GM23338 (cell line): ENCODE results near the gene CAPZB. TPM values are rescaled to one million over a fixed set of nuclear protein-coding genes. Genes with fewer than 3 reads are reported as not detected.

Source experiments
- ATAC-seq: fragments of 200-7000 bp; cut with Tn5 transposase; 3 replicates; pipeline ENCODE4 v1.9.1; 2020
- DNase-seq: peaks from one replicate; pipeline ENCODE4 v3.0.0-alpha.2; 2015; ENCODE audit warnings: low spot score
- H2AFZ ChIP-seq: fragments of 200-600 bp; sonication (generic); 2 replicates; pipeline ENCODE4 v1.8.0; 2016; ENCODE audit warnings: antibody characterized with exemption, mild to moderate bottlenecking, moderate library complexity
- H3F3A ChIP-seq: fragments of 200-600 bp; sonication (generic); replicated peaks from 2 replicates; pipeline ENCODE4 v1.8.0; 2017; ENCODE audit warnings: antibody characterized with exemption, mixed run types, low read depth
- H3K27ac ChIP-seq: fragments of 200-600 bp; sonication (generic); 2 replicates; pipeline ENCODE4 v1.6.1; 2016; ENCODE audit warnings: low read depth
- H3K27me3 ChIP-seq: fragments of 200-600 bp; sonication (generic); 2 replicates; pipeline ENCODE4 v1.8.0; 2016; ENCODE audit warnings: mild to moderate bottlenecking, mixed run types, moderate library complexity; ENCODE audit not compliant: insufficient read depth
- H3K36me3 ChIP-seq: fragments of 200-600 bp; sonication (generic); 2 replicates; pipeline ENCODE4 v1.8.0; 2016; ENCODE audit warnings: mild to moderate bottlenecking; ENCODE audit not compliant: insufficient read depth
- H3K4me1 ChIP-seq: fragments of 200-600 bp; sonication (generic); 2 replicates; pipeline ENCODE4 v1.8.0; 2016; ENCODE audit warnings: mild to moderate bottlenecking, moderate library complexity; ENCODE audit not compliant: insufficient read depth
- H3K4me2 ChIP-seq: fragments of 200-600 bp; sonication (generic); 2 replicates; pipeline ENCODE4 v1.7.1; 2017; ENCODE audit warnings: mixed run types
- H3K4me3 ChIP-seq: fragments of 200-600 bp; sonication (generic); 2 replicates; pipeline ENCODE4 v1.6.1; 2016; ENCODE audit warnings: mixed run types
- H3K79me2 ChIP-seq: fragments of 200-600 bp; sonication (generic); replicated peaks from 2 replicates; pipeline ENCODE4 v1.8.0; 2017; ENCODE audit warnings: mild to moderate bottlenecking; ENCODE audit not compliant: insufficient read depth
- H3K9me2 ChIP-seq: fragments of 200-600 bp; sonication (generic); 2 replicates; pipeline ENCODE4 v1.8.0; 2017; ENCODE audit not compliant: insufficient read depth
- H4K20me1 ChIP-seq: fragments of 200-600 bp; sonication (generic); replicated peaks from 2 replicates; pipeline ENCODE4 v1.8.0; 2017; ENCODE audit warnings: mild to moderate bottlenecking; ENCODE audit not compliant: insufficient read depth
- H3K27ac Mint-ChIP-seq: 2 replicates; pipeline ENCODE4 v1.8.0; 2020; ENCODE audit warnings: inconsistent platforms, mild to moderate bottlenecking, moderate library complexity, mixed read lengths
- H3K27me3 Mint-ChIP-seq: 3 replicates; pipeline ENCODE4 v1.8.0; 2022; ENCODE audit warnings: low read depth, mild to moderate bottlenecking, moderate library complexity, mixed read lengths, inconsistent platforms; ENCODE audit not compliant: insufficient read depth, poor library complexity
- H3K36me3 Mint-ChIP-seq: 3 replicates; pipeline ENCODE4 v1.8.0; 2021; ENCODE audit warnings: low read depth, mild to moderate bottlenecking, inconsistent platforms, moderate library complexity, mixed read lengths
- H3K4me1 Mint-ChIP-seq: 3 replicates; pipeline ENCODE4 v1.8.0; 2020; ENCODE audit warnings: mild to moderate bottlenecking, inconsistent platforms, mixed read lengths
- H3K4me3 Mint-ChIP-seq: 3 replicates; pipeline ENCODE4 v1.8.0; 2021; ENCODE audit warnings: moderate library complexity, mild to moderate bottlenecking, inconsistent platforms, mixed read lengths
- H3K9me3 Mint-ChIP-seq: 3 replicates; pipeline ENCODE4 v1.8.0; 2020; ENCODE audit warnings: moderate library complexity, mild to moderate bottlenecking, inconsistent platforms, mixed read lengths
- EZH2 ChIP-seq: fragments of 200-600 bp; sonication (generic); IDR thresholded peaks from one replicate; pipeline ENCODE4 v1.8.0; 2017; ENCODE audit warnings: antibody characterized with exemption, mild to moderate bottlenecking, low read depth; ENCODE audit not compliant: unreplicated experiment
- EZH2phosphoT487 ChIP-seq: fragments of 200-600 bp; sonication (generic); IDR thresholded peaks from one replicate; pipeline ENCODE4 v1.8.1; 2018; ENCODE audit warnings: antibody characterized with exemption; ENCODE audit not compliant: unreplicated experiment
- JUNB ChIP-seq: IDR thresholded peaks from one replicate; pipeline ENCODE4 v1.6.1; 2016; ENCODE audit warnings: antibody characterized with exemption; ENCODE audit not compliant: unreplicated experiment
- NANOG ChIP-seq: IDR thresholded peaks from 2 replicates; pipeline ENCODE4 v1.6.1; 2016; ENCODE audit warnings: antibody characterized with exemption, borderline replicate concordance
- POLR2AphosphoS5 ChIP-seq: IDR thresholded peaks from 2 replicates; pipeline ENCODE4 v1.6.1; 2016; ENCODE audit warnings: antibody characterized with exemption, low read depth
- STAT1 ChIP-seq: IDR thresholded peaks from one replicate; pipeline ENCODE4 v1.6.1; 2016; ENCODE audit warnings: antibody characterized with exemption; ENCODE audit not compliant: unreplicated experiment
- polyA plus RNA-seq: library from polyadenylated mRNA; unstranded; fragments of >200 nt; fragmentation: Nextera tagmentation; extraction: Ambion mirVana; gene quantifications from 2 replicates; pipeline ENCODE4 v1.2.1, GENCODE V29; 2016
- total RNA-seq: library from RNA; depleted of rRNA; stranded (reverse); fragments of >200 nt; shearing (Covaris generic); gene quantifications from 2 replicates; pipeline ENCODE4 v1.2.3, GENCODE V29; 2014
- TF ChIP-seq, protein P1 (sequence below): IDR thresholded peaks from 2 replicates; pipeline ENCODE4 v1.6.1; 2016; ENCODE audit warnings: antibody characterized with exemption
- TF ChIP-seq, protein P2 (sequence below): IDR thresholded peaks from one replicate; pipeline ENCODE4 v1.6.1; 2018; ENCODE audit warnings: antibody characterized with exemption; ENCODE audit not compliant: unreplicated experiment
- TF ChIP-seq, protein P3 (sequence below), 2 experiments: fragments of 200-600 bp in 1 of 2; sonication (generic) in 1 of 2; conservative IDR thresholded peaks; 2 replicates each; pipeline versions ENCODE4 v1.5.1 to v1.6.1; 2016 to 2017; ENCODE audit warnings: antibody characterized with exemption in 2 of 2, low read depth in 2 of 2, mild to moderate bottlenecking in 2 of 2, moderate library complexity in 1 of 2

The CAPZB gene
- total and polyA plus RNA-seq, 2 experiments from 2014 or later, result 195 to 348 TPM

DNA sequence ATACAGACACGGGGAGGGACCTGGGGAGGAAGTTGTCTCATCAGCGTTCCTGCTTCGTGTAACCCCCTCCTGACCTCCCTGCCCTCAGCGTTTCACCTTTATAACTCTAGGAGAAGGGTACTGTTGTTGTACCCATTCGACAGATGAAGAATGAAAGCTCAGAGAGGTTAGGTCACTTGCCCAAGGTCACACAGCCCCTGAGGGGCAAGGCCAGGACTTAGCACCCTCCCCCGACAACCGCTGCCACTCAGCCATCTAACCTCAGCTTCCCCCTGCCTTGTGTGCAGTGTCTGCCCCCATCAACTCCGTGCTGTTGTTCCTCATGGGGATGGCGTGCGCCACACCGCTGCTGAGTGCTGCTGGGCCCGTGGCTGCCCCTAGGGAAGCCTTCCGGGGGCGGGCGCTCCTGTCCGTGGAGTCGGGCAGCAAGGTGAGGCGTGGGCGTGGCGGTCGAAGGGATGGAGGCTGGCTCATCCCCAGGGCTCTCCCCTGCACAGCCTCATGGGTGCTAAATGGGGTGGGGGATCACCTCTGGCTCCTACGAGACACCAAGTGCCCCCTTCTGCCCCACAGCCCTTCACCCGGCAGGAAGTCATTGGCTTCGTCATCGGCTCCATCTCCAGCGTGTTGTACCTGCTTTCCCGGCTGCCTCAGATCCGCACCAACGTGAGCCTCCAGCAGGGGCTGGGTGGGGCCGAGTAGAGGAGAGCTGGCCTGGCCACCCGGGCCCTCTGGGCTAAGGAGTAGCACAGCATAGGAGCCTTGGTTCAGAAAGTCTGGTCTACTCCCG lies 159.2 kb downstream of the CAPZB start:
- no peaks in the 10 kb centered on the region for H3K27me3 ChIP-seq
- H3K36me3 ChIP-seq, result no peaks in the 10 kb centered on the region
- TF ChIP-seq, protein P1, sequence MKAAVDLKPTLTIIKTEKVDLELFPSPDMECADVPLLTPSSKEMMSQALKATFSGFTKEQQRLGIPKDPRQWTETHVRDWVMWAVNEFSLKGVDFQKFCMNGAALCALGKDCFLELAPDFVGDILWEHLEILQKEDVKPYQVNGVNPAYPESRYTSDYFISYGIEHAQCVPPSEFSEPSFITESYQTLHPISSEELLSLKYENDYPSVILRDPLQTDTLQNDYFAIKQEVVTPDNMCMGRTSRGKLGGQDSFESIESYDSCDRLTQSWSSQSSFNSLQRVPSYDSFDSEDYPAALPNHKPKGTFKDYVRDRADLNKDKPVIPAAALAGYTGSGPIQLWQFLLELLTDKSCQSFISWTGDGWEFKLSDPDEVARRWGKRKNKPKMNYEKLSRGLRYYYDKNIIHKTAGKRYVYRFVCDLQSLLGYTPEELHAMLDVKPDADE, result no peak
- TF ChIP-seq EZH2phosphoT487 (no peak), POLR2AphosphoS5 (no peak), EZH2 (no peak), STAT1 (no peak), NANOG (no peak), JUNB (no peak)
- TF ChIP-seq, protein P2, sequence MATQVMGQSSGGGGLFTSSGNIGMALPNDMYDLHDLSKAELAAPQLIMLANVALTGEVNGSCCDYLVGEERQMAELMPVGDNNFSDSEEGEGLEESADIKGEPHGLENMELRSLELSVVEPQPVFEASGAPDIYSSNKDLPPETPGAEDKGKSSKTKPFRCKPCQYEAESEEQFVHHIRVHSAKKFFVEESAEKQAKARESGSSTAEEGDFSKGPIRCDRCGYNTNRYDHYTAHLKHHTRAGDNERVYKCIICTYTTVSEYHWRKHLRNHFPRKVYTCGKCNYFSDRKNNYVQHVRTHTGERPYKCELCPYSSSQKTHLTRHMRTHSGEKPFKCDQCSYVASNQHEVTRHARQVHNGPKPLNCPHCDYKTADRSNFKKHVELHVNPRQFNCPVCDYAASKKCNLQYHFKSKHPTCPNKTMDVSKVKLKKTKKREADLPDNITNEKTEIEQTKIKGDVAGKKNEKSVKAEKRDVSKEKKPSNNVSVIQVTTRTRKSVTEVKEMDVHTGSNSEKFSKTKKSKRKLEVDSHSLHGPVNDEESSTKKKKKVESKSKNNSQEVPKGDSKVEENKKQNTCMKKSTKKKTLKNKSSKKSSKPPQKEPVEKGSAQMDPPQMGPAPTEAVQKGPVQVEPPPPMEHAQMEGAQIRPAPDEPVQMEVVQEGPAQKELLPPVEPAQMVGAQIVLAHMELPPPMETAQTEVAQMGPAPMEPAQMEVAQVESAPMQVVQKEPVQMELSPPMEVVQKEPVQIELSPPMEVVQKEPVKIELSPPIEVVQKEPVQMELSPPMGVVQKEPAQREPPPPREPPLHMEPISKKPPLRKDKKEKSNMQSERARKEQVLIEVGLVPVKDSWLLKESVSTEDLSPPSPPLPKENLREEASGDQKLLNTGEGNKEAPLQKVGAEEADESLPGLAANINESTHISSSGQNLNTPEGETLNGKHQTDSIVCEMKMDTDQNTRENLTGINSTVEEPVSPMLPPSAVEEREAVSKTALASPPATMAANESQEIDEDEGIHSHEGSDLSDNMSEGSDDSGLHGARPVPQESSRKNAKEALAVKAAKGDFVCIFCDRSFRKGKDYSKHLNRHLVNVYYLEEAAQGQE, result no peak
- TF ChIP-seq, protein P3, sequence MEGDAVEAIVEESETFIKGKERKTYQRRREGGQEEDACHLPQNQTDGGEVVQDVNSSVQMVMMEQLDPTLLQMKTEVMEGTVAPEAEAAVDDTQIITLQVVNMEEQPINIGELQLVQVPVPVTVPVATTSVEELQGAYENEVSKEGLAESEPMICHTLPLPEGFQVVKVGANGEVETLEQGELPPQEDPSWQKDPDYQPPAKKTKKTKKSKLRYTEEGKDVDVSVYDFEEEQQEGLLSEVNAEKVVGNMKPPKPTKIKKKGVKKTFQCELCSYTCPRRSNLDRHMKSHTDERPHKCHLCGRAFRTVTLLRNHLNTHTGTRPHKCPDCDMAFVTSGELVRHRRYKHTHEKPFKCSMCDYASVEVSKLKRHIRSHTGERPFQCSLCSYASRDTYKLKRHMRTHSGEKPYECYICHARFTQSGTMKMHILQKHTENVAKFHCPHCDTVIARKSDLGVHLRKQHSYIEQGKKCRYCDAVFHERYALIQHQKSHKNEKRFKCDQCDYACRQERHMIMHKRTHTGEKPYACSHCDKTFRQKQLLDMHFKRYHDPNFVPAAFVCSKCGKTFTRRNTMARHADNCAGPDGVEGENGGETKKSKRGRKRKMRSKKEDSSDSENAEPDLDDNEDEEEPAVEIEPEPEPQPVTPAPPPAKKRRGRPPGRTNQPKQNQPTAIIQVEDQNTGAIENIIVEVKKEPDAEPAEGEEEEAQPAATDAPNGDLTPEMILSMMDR (conservative IDR thresholded peaks at IDR 0.05; ENCODE audit: low read depth in 2 of 2), result no peak; a peak in 1 of 4 replicates
- H3K27me3 Mint-ChIP-seq, result peaks cover 8% of the 10 kb centered on the region
- no peaks in the 10 kb centered on the region for H3K4me1 Mint-ChIP-seq
- peak; percentile 57 for DNase-seq
- H3K36me3 Mint-ChIP-seq, result peaks cover 12% of the 10 kb centered on the region; the same call in 2 of the 3 replicates
- no peaks in the 10 kb centered on the region for H3K9me3 Mint-ChIP-seq
- no peak overlapping the region for H3K4me3 ChIP-seq
- no peak overlapping the region for H3K27ac ChIP-seq
- no peaks in the 10 kb centered on the region; the same call in 1 of the 2 replicates for H4K20me1 ChIP-seq
- peak; percentile 58 for ATAC-seq
- no peaks in the 10 kb centered on the region for H3K79me2 ChIP-seq
- H3F3A ChIP-seq, result no peaks in the 10 kb centered on the region
- H3K4me1 ChIP-seq, result no peaks in the 10 kb centered on the region
- no peak overlapping the region for H3K27ac Mint-ChIP-seq
- no peak overlapping the region for H3K4me3 Mint-ChIP-seq
- no peak overlapping the region for H2AFZ ChIP-seq
- H3K9me2 ChIP-seq, result no peaks in the 10 kb centered on the region
- H3K4me2 ChIP-seq, result no peak overlapping the region
